IPS-20b (cell line): ENCODE results near the gene CEMP1.

ENCODE experiments used
- H3K27ac ChIP-seq: one replicate; pipeline ENCODE4 v1.5.1; 2013; ENCODE audit warnings: low read length
- H3K27me3 ChIP-seq: 2 replicates; pipeline ENCODE4 v1.6.1; 2013; ENCODE audit warnings: mild to moderate bottlenecking, low read length, inconsistent platforms; ENCODE audit not compliant: insufficient read depth
- H3K36me3 ChIP-seq: 2 replicates; pipeline ENCODE4 v1.6.1; 2013; ENCODE audit warnings: low read depth, mild to moderate bottlenecking, inconsistent platforms, low read length, moderate library complexity; ENCODE audit not compliant: insufficient read depth
- H3K4me1 ChIP-seq: 2 replicates; pipeline ENCODE4 v1.6.1; 2013; ENCODE audit warnings: mild to moderate bottlenecking, control low read depth, inconsistent platforms, low read length, moderate library complexity; ENCODE audit not compliant: insufficient read depth
- H3K4me3 ChIP-seq: 2 replicates; pipeline ENCODE4 v1.5.1; 2013; ENCODE audit warnings: mild to moderate bottlenecking, low read length, inconsistent platforms
- H3K9ac ChIP-seq: 2 replicates; pipeline ENCODE4 v1.6.1; 2013; ENCODE audit warnings: low read depth, mild to moderate bottlenecking, inconsistent platforms, low read length, moderate library complexity
- H3K9me3 ChIP-seq: 2 replicates; pipeline ENCODE4 v1.6.1; 2013; ENCODE audit warnings: mild to moderate bottlenecking, low read depth, low read length, inconsistent platforms; ENCODE audit not compliant: insufficient read depth

Gene CEMP1

DNA sequence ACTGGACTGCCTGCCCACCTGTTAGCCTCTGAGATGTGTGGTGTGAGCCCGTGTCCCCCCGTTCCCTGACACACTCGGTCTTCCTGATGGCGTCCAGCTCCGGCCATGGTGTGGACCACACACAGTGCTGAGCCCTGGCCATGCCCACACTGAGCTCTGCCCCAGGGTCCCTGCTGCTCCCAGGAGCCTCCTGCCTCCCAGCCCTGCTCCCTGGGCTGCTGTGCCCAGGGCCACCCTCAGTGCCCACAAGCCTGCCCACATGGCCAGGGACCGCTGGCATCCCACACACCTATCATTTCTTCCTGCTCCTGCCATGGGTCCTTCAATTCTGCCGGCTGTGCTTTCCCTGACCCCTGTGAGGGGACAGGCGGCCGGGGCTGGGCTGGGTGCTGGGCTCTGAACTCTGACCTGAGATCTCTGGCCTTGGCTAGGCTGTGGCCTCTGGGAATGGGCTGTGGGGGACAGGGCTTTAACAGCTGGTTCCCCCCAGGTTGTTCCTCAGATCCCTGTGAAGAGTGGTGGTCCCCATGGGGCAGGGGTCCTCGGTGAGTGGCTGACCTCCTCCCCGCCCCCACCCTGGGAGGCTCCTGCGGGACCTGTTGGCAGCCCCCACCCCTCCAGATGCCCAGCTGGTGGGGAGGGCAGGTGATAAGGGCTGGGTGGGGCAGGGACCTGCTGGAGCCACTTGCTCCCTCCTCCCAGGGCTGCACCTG lies 4.0 kb downstream of the CEMP1 start:
- H3K27me3 ChIP-seq: no peaks in the 10 kb centered on the region
- H3K4me3 ChIP-seq: no peak overlapping the region
- no peak overlapping the region for H3K9ac ChIP-seq
- H3K36me3 ChIP-seq: peaks cover 47% of the 10 kb centered on the region
- H3K27ac ChIP-seq: no peak overlapping the region
- H3K4me1 ChIP-seq: peaks cover 6% of the 10 kb centered on the region; the same call in 1 of the 2 replicates
- H3K9me3 ChIP-seq: no peaks in the 10 kb centered on the region

DNA sequence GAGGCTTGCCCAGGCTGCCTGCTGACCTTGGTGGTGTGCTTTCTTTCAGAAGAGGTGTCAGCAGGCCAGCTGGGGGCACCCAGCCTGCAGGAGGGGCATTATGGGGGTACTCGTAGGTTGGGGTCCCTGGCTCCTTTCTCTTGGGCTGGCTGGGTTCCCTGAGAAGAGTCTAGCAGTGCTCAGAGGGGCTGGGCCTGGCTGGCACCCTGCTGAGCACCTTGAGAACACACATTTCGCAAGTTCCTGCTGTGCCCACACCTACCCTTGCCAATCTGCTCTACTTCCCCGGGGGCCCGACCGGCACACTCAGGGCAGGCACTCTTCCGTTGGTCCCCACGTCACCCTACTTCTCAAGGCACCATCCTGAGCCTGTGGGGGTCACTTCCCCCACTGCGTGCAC lies 5.1 kb downstream of the CEMP1 start:
- no peaks in the 10 kb centered on the region for H3K9me3 ChIP-seq
- H3K4me1 ChIP-seq: peaks cover 8% of the 10 kb centered on the region; the same call in 1 of the 2 replicates
- no peak overlapping the region for H3K27ac ChIP-seq
- H3K9ac ChIP-seq: no peak overlapping the region
- no peak overlapping the region for H3K4me3 ChIP-seq
- no peaks in the 10 kb centered on the region for H3K27me3 ChIP-seq
- H3K36me3 ChIP-seq: peaks cover 47% of the 10 kb centered on the region

DNA sequence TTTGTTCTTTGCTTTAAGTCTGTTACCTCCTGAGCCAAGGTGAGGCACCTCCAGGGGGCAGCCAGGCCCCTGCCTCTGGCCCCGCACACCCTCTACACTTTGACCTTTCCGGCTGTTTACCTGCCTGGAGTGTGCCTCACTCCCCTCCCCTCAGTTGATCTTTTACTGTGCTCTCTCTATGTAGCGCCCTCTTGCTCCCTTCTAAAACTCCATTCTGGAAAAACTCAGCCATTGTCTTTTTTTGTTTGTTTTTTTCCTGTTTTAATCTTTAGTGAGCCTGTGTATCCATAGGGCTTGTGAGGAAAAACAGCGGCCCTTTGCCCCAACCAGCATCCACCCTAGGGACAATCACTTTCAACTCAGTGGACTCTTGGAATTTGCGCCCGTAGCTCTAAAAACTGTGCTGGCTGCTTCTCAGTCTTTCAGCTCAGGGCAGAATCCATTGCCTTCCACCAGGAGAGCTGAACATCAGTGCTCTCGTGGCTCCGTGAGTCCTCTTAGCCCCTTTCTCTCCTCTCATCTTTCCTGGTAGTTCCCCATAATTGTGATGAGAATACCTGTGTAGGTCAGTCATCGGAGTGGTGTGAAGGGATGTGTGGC lies 6.8 kb downstream of the CEMP1 start:
- Histone ChIP-seq H3K36me3 (peaks cover 43% of the 10 kb centered on the region), H3K9me3 (no peaks in the 10 kb centered on the region), H3K4me3 (no peak overlapping the region), H3K4me1 (0 out of 2 replicates have a peak, but pooled peaks cover 3% of the 10 kb centered on the region), H3K9ac (no peak overlapping the region), H3K27ac (no peak overlapping the region), H3K27me3 (no peaks in the 10 kb centered on the region)

DNA sequence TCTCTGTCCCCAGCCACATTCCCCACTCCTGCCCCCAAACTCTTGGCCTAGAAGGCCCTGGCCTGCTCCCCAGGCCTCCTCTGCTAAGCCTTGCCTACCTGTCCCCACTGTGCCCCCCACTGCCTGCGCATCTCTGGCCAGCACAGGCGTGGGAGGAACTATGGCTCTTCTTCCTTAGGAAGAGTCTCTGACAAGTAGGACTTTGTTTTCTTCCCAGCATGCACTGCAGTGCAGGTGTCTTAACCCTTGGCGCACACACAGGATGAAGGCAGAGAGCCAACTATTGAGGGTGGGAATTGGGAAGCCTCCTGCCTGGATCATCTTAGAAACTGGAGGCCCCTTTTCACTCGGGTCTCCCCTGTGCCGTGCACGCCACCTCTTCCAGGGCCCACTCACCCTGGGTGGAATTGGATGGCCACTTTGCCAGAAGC lies 7.4 kb downstream of the CEMP1 start:
- H3K36me3 ChIP-seq: peaks cover 37% of the 10 kb centered on the region

DNA sequence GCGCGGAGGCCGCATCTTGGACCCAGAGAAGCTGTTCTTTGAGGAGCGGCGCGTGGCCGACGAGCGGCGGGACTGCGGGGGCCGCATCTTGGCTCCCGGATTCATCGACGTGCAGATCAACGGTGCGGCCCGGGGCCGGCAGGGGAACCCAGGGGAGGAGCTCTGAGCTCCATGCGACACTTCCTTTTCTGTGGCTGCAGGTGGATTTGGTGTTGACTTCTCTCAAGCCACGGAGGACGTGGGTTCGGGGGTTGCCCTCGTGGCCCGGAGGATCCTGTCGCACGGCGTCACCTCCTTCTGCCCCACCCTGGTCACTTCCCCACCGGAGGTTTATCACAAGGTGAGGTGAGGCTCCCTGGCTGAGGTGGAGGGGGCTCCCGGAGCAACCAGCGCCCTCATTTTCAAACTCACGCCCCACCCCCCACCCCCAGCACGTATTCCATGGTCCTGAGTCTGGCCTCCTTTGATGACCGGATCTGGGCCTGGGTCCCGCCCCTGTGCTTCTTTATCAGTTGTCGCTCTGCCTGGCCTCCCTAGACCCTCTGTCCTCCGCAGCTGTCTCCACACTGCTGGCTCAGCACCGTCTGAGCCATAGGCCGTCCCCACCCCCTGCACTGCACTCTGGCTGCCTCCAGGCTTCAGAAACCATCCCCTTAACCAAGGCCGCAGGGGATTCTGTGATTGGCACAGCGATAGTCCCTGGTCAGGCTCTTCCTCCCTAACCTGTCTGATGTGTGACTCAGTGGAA lies 10.2 kb downstream of the CEMP1 start:
- H3K27ac ChIP-seq: no peak overlapping the region
- H3K9me3 ChIP-seq: no peaks in the 10 kb centered on the region
- peak overlapping the region; percentile 77; the same call in 1 of the 2 replicates for H3K9ac ChIP-seq
- no peaks in the 10 kb centered on the region for H3K27me3 ChIP-seq
- H3K4me1 ChIP-seq: peaks cover 8% of the 10 kb centered on the region; the same call in 1 of the 2 replicates
- peaks cover 30% of the 10 kb centered on the region for H3K36me3 ChIP-seq
- peak overlapping the region; percentile 77 for H3K4me3 ChIP-seq

More for the DNA sequence above, 7.4 kb downstream of the CEMP1 start:
- H3K27ac ChIP-seq: no peak overlapping the region
- H3K27me3 ChIP-seq: no peaks in the 10 kb centered on the region
- H3K4me1 ChIP-seq: 0 out of 2 replicates have a peak, but pooled peaks cover 3% of the 10 kb centered on the region
- no peaks in the 10 kb centered on the region for H3K9me3 ChIP-seq
- H3K9ac ChIP-seq: no peak overlapping the region
- no peak overlapping the region for H3K4me3 ChIP-seq

DNA sequence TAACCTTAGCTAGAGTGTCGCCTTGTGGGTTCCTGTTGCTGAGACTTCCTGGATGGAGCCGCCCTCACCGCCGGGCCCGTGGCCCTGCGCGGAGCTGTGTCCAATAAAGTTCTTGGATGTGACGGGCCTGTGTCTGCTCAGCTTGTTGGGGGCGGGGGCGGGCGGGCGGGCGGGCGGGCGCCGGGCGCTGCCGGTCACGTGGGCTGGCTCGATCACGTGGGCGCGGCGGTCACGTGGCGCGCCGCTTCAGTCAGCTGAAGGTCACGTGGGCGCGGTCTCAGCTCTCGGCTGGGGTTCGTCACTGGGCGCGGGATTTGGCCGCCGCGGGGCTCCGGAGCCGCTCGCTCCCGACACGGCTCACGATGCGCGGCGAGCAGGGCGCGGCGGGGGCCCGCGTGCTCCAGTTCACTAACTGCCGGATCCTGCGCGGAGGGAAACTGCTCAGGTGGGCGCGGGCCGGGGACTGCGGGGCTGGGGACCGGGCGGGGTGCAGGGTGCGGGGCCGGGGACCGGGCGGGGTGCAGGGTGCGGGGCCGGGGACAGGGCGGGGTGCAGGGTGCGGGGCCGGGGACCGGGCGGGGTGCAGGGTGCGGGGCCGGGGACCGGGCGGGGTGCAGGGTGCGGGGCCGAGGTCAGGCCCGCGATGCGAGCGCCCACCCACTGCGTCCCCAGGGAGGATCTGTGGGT lies 11.0 kb downstream of the CEMP1 start, which contains the start of gene AMDHD2:
AMDHD2 (plus strand) TSS at position 275 of the 687 bp plus-strand sequence; CDS start at position 363, 88 bp downstream.
- H3K27me3 ChIP-seq: no peaks in the 10 kb centered on the region
- peaks cover 8% of the 10 kb centered on the region for H3K4me1 ChIP-seq
- peaks cover 27% of the 10 kb centered on the region for H3K36me3 ChIP-seq
- H3K27ac ChIP-seq: no peak within 1 kb of the TSS
- H3K9me3 ChIP-seq: no peaks in the 10 kb centered on the region
- H3K9ac ChIP-seq: peak within 1 kb of the TSS; percentile 77; the same call in 1 of the 2 replicates
- H3K4me3 ChIP-seq: peak within 1 kb of the TSS; percentile 77

DNA sequence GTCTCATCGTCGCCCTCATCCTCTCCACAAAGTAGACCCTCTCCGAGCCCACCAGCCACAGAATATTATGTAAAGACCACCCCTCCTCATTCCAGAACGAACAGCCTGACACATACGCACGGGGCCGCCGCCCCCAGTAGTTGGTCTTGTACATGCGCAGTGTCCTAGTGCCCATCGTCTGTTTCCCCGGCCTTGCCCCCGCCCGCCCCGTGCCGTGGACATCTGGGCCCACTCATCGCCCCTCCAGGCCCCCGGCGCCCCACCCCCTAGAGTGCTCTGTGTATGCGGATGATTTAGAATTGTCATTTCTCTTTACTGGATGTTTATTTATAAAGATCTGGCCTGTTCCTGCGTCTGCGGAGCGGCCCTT lies 11.5 kb downstream of the CEMP1 start:
- no peak overlapping the region for H3K4me3 ChIP-seq
- peaks cover 24% of the 10 kb centered on the region for H3K36me3 ChIP-seq
- H3K9ac ChIP-seq: no peak overlapping the region
- peaks cover 8% of the 10 kb centered on the region for H3K4me1 ChIP-seq
- H3K9me3 ChIP-seq: no peaks in the 10 kb centered on the region
- H3K27ac ChIP-seq: no peak overlapping the region
- no peaks in the 10 kb centered on the region for H3K27me3 ChIP-seq

DNA sequence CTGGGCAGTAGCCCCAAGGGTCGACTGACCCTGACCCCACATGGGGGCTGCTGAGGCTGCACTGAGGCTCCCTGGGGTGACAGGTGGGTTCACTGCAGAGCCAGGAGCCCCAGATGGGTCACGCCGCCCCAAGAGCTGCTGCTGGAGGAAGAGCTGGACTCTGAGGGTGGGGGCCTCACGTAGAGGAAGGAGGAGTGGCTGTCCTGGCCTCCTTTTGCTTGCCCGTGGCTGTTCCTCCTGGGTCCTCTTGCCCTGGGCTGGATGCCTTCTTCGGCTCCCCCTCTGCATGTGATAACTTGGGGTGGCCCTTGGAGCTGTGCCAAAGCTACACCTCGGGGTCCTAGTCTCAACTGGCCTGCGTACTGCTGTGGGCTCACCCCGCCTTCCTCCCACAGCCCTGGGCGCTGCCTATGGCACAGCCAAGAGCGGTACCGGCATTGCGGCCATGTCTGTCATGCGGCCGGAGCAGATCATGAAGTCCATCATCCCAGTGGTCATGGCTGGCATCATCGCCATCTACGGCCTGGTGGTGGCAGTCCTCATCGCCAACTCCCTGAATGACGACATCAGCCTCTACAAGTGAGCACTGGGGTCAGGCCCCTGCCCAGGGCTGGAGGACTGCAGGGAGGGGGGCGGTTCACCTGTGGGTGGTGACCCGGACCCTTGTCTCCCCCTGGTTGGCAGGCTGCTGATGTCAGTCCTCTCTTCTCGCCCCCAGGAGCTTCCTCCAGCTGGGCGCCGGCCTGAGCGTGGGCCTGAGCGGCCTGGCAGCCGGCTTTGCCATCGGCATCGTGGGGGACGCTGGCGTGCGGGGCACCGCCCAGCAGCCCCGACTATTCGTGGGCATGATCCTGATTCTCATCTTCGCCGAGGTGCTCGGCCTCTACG lies 12.1 kb downstream of the CEMP1 start:
- Histone ChIP-seq H3K27ac (no peak overlapping the region), H3K4me1 (peaks cover 8% of the 10 kb centered on the region), H3K9me3 (no peaks in the 10 kb centered on the region), H3K4me3 (no peak overlapping the region), H3K36me3 (peaks cover 18% of the 10 kb centered on the region; the same call in 1 of the 2 replicates), H3K27me3 (no peaks in the 10 kb centered on the region), H3K9ac (no peak overlapping the region)

DNA sequence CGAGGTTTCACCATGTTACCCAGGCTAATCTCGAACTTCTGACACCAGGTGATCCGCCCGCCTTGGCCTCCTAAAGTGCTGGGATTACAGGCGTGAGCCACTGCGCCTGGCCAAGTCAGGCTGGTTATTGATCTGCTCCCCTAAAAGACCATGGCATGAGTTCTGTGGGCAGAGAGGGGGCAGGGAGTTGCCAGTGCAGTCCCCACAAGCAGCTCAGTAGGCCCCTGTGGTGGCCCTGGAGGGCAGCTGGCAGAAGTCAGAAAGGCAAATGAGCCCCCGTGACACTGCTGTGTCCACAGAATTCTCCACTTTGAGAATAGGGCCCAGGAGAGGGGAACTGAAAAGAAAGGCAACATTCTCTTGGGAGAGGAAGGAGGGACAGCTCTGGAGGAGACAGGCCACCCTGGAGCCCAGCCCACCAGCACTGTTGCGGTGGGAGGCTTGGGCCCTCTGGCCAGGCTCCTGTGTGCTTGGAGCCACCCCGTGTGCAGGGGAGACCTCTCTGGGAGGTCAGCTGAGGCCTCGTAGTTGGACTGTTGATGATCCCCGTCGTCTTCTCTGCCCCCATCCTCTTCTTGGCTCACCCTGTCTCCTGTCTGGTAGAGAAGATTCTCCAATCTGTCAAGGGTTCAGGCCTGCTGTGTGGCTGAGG lies 13.1 kb downstream of the CEMP1 start:
- Histone ChIP-seq H3K9me3 (no peaks in the 10 kb centered on the region), H3K36me3 (peaks cover 8% of the 10 kb centered on the region; the same call in 1 of the 2 replicates), H3K27me3 (no peaks in the 10 kb centered on the region), H3K9ac (no peak overlapping the region), H3K4me3 (no peak overlapping the region), H3K4me1 (peaks cover 8% of the 10 kb centered on the region), H3K27ac (no peak overlapping the region)
